Stimulated activated CD8-positive, alpha-beta memory T cell treated with anti-CD3 and anti-CD28 coated beads, Interleukin-4, amount 100 ng/mL, for 48 hours (primary cell): Measurements from ENCODE around the gene CORO2A.
A peak's percentile ranks its signal among the peaks of the same experiment; 100 is the strongest.

ENCODE experiments used
- DNase-seq: peaks from one replicate; pipeline ENCODE4 v3.0.0-alpha.2; 2020

Gene CORO2A

GRCh38 chr9:98192503-98193335, at the start of gene CORO2A:
Gene CORO2A (minus strand): TSS chr9:98192637. CDS start chr9:98157660, 34,977 bp downstream.
- DNase-seq = peak; percentile 80

- DNase-seq = no peak
These were observed 49.2 kb upstream of the CORO2A start for GRCh38 chr9:98241357-98242300.

GRCh38 chr9:98240475-98240874, 48.0 kb upstream of the CORO2A start:
- DNase-seq = no peak

- DNase-seq = no peak
These were observed 44.6 kb upstream of the CORO2A start for GRCh38 chr9:98236901-98237487.

- DNase-seq = no peak
These were observed 42.7 kb upstream of the CORO2A start for GRCh38 chr9:98235126-98235525.

GRCh38 chr9:98234245-98234825, 41.9 kb upstream of the CORO2A start:
- DNase-seq = no peak

GRCh38 chr9:98232926-98233325, 40.5 kb upstream of the CORO2A start:
- DNase-seq = no peak

GRCh38 chr9:98231770-98232478, 39.5 kb upstream of the CORO2A start:
- no peak for DNase-seq

- no peak for DNase-seq
These were observed 38.4 kb upstream of the CORO2A start for GRCh38 chr9:98230789-98231188.

- DNase-seq = no peak
These were observed 37.9 kb upstream of the CORO2A start for GRCh38 chr9:98230304-98230703.

- no peak for DNase-seq
These were observed 37.2 kb upstream of the CORO2A start for GRCh38 chr9:98229620-98230019.

GRCh38 chr9:98229090-98229395, 36.6 kb upstream of the CORO2A start:
- no peak for DNase-seq

- DNase-seq = no peak
These were observed 36.1 kb upstream of the CORO2A start for GRCh38 chr9:98228392-98229089.

GRCh38 chr9:98227883-98228282, 35.4 kb upstream of the CORO2A start:
- no peak for DNase-seq

GRCh38 chr9:98226957-98227356, 34.5 kb upstream of the CORO2A start:
- DNase-seq = no peak

GRCh38 chr9:98226516-98226915, 34.1 kb upstream of the CORO2A start:
- no peak for DNase-seq

GRCh38 chr9:98225015-98225442, 32.6 kb upstream of the CORO2A start:
- no peak for DNase-seq

- DNase-seq = no peak
These were observed 30.7 kb upstream of the CORO2A start for GRCh38 chr9:98222885-98223691.

GRCh38 chr9:98220911-98221310, 28.5 kb upstream of the CORO2A start:
- no peak for DNase-seq

GRCh38 chr9:98219794-98220370, 27.4 kb upstream of the CORO2A start:
- no peak for DNase-seq

- no peak for DNase-seq
These were observed 26.9 kb upstream of the CORO2A start for GRCh38 chr9:98219364-98219716.
